GM19452 (cell line): ENCODE data around the gene PDE2A.
A peak's percentile ranks its signal among the peaks of the same experiment; 100 is the strongest.

Source experiments
- ATAC-seq: cut with Tn5 transposase; IDR thresholded peaks from one replicate; pipeline ENCODE4 v1.9.1; 2021; ENCODE audit not compliant: unreplicated experiment

PDE2A gene

DNA sequence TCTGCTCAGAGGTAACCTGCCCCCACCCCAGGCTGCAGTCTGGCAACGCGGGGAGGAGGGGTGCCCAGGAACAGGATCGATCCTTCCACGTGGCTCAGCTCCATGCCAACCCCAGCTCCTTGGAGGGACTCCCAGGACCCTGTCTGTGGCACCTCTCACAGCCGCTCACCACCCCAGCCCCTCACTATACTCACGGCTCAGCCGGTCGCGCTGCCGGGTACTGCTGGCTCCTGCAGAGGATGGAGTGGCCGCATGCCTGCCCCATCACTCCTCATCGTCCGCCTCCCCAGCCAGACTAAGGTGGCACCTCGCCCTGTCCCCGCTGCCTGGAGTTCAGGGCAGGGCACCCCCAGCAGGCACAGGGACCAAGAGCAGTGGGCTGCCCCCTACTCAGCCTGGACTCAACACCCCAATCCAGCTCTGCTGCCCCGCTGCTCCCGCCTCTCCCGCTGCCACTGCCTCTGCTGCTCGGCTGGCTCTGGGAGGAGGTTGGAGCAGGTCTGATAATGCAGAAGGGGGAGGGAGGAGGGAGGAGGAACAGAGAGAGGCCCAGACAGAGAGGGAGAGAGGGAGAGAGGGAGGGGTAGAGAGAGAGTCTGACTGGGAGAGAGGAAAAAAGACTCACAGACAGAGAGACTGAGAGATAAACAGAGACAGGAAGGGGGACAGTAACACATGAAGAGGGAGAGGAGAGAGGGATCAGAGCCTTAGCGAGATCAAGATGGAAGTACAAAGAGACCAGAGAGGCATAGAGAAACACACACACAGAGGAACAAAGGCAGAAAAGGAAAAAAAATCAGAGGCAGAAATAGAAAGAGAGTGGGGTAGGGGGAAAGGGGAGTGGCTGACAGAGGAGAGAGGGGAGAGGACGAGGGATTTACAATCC is at the start of gene PDE2A:
Gene PDE2A, minus strand, starts transcription at position 480 of the 886 bp plus-strand sequence. Its CDS starts 215 bp downstream, at position 265.
- no peak for ATAC-seq

DNA sequence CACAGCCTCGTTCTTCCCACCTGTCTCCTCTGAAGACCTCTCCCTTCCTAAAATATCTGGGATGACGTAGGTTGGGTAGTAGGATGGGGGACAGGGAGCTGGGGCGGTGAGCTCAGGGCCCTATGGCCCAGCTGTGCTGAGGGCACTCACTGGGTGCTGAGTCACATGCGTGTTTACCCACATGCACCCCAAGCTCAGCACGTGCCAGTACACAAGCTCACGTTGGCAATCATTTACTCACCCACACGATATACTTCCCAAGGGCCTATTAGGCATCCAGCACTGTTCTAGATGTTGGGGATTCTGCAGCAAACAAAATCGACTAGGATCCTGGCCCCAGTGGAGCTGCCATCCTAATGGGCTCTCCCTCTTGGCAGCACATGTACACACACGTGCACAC is 49.3 kb upstream of the PDE2A start:
- no peak for ATAC-seq

DNA sequence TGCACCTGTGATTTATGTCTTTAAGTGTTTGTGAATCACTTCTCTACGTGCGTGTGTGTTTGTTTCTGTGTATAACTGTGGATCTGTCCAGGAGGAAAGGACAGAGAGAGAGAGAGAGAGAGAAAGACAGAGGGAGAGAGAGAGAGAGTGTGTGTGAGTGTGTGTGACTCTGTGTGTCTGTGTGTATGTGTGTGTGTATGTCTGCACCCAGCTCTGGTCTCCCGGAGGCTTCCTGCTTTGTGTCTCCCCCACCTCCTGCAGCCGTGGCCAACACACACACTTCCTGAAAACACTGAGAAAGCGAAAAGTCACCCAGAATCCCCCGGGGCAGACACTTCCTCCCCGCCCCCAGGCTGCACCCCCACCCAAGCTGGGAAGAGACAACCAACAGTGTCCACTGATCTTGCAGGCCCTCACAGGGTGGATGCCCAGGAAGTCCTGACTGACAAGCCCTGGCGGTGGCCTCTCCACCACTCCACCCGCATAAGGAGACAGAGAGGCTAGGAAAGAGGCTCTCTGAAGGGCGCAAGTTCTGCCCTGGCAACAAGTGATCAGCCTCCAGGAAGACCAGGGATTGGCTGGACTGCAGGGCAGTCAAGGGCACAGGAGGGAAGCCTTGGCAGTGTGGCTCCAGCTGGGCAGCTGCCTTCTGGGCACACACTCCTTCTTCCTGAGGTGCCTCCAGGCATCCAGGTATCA is 48.0 kb upstream of the PDE2A start:
- peak; percentile 73 for ATAC-seq

DNA sequence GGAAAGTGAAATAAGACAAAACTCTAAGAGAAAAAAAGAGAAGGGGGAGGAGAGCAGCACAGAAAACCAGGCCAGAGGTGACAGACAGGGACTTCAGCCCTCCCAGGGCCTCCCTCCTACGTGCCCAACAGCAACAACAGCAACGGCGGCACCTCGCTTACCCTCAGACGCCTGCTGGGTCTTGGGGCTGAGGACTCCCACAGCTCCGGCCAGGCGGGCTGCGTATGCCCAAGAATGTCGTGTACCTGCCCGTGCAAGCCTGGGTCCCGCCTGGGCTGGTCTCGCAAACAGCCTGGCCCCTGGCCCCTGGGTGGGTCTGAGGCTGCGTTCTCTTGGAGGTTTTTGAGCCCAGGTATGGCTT is 47.4 kb upstream of the PDE2A start:
- no peak for ATAC-seq

DNA sequence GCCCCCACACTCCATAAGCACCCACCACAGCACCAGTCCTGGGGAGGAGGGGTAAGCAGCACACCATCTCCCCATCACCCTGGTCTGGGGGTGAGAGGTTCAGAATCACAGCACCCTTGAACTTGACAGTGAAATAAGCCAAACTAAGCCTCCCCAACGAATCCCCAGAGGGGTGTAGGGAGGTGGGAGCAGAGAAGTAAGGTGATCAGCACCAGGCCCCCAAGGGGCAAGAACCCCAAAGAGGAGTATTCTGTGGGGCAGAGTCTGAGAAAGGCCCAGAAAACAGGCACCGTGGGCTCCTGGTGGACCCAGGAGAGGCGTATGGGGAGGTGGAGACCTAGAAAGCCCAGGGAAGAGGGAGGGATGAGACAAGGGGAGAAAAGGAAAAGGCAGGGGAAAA is 47.1 kb upstream of the PDE2A start:
- ATAC-seq, result no peak

DNA sequence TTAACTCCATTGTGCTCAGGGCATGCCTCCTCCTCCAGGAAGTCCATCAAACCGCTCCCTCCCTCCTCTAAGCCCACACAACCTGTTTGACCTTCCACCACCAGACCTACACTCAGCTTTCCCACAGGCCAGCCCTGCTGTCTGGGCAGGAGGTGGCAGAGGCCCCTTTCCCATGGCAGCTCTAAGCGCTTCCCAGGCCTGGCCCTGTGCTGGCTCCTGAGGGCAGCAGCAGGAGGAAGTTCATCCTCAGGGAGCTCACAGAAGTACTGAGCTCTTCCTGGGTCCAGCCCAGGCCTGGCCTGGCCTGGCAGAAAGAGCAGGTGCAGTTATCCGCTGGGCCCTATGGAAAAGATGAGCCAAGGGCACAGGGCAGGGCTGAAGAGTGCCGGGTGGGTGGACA is 46.6 kb upstream of the PDE2A start:
- ATAC-seq, result no peak

DNA sequence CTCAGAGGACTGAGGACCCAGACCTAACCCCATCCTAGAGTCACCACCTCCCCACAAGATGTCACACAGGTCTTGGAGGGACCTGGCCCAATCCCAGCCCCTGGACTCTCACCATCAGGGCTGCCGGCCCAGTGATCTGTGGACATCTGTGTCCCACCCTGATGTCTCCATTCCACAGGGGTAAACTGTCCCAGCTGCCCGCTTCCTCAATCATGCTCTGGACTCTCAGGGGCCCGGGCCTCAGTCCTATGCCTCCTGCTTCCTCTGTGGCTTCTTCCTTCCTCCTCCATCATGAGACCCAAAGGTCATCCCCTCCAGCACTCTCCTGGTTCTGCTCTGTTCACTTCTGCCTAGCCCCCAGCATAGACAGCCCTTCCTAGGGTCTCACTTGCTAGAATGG is 45.8 kb upstream of the PDE2A start:
- no peak for ATAC-seq

DNA sequence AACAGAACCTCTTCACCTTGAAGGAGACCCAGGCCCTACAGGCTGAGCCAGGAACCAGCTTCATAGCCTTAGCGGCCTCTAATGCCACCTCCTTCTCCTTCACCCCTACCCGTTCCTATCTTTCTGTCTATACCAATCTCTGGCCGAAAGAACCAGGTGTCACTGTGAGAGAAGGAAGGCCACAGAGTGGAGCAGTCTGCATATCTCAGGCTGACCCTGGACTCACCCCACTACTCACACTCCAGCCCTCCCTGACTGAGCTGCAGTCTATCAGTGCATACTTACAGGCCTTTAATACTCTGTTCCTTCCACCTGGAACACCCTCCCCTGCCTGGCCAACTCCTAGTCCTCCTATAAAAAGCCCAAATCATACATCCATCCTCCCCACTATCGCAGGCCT is 45.3 kb upstream of the PDE2A start:
- no peak for ATAC-seq

DNA sequence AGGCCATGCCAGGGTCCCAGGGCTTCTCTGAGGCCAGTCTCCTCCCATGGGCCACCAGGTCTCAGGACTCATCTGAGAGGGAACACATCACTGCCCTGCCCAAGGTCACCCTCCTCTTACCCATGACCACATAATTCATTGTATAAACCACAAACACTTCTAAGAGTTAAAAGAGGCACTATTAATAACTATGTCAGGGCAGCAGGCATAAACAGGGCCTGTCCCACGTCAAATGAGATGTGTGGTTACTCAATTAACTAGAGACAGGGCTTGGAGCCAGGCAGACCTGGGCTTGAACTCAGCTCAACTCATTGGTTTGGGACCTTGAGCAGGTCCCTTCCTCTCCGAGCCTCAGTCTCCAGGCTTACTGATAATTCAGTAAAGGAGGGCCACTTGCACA is 44.9 kb upstream of the PDE2A start:
- ATAC-seq, result no peak

DNA sequence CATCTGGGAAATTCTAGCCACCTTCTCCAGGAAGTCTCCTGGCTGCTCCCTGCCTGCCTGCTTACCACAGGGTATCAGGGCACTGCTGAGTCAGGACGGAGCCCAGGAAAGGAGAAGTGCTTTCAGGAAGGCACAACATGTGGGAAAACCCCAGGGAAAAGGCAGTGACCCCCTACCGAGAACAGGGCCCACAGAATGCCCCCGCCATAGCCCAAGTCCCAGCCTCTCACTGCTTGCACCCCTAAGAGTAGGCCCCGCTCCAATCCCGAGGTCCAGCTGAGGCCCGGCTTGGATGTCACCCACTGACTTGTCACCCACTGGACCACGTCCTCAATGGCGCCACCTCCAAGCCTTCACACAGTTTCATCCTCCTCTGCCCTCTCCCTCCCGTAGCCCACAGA is 43.9 kb upstream of the PDE2A start:
- ATAC-seq, result no peak

DNA sequence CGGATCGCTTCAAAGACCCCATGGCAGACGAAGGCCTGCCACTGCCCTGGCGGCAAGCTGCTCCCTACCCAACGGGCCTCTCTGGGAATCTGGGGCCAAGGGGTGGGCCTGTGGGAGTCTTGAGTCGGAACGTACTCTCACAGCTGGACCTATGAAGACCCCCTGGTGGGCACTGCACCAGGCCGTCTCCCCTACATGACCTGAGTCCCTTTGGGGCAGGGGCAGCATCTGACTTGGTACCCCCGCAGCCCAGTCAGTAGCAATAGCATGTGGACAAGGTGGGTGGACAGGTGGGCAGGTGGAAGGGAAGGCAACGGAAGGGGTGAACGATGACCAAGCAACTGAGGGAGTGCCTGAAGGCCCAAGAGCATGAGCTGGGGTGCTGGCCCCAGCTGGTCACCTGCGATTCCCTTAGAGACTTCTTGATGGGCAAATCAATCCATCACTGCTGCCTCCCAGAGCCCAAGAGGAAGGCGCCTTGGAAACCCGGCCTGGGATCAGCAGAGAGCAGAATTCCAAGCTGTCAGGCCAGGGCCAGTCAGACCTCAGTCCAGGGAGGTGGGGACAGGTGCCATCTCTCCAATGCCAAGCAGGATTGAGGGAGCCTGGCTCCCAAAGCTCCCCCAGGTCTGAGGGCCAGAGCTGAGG is 42.7 kb upstream of the PDE2A start:
- no peak for ATAC-seq

DNA sequence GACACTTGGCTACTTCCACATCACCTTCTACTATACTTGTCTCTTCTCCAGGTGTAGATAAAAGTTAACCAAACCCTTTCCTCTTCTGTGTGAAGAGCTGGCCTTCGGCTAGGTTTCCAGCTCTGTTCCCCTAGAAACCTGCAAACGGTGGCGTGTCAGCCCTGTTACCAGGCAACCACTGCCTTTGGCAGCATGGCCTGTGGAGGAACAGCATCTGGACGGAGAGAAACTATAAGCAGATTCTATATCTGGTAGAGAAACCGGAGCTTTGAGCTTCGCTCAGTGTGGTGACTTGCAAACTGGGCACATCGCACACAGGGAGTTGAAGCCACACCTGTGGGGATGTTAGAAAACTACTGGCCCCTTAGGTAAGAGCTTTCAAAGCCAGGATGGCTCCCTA is 42.1 kb upstream of the PDE2A start:
- ATAC-seq, result no peak

DNA sequence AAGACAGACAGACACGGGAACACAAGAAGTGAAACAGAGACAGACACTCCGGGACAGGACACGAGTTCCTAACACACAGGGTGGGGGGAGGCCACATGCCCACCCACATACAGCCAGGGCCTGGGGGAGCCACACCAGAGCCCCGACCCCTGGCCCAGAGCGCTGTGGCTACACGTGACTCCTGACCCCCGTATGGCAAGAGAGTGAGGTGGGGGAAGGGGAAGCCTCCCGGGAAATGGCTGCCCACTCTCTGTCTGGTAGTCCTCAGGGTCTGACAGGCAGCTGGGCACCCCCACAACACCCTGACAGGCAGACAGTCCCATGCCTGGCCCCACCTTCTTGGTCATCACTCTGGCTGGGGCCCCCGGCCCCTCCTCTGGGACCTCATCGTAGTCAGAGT is 38.6 kb upstream of the PDE2A start:
- ATAC-seq, result no peak

DNA sequence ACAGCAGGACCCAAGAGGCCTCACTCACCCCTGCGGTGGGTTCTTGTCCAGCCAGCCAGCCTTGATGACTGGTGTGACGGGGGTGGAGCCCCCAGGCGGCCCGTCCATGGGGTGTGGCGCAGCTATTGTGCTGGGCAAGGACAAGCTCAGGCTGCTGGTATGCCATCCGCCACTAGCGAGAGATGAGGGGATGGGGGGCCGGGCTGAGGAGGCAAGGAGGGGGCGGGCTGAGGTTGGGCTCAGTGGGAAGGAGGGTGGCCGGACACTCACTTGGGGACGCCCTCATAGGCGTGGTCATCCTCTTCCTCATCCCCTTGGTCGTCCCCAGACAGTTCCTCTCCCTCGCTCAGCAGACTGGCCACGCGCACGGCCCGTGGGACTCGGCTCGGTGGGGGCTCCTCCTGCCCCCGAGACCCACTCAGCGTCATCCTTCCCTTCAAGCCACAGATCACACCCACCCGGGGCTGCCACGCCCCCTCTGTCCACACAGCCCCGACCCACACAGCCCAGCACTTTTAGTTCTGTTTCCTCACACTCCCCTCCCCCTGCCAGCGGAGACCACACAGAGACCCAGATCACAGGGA is 38.0 kb upstream of the PDE2A start:
- no peak for ATAC-seq

DNA sequence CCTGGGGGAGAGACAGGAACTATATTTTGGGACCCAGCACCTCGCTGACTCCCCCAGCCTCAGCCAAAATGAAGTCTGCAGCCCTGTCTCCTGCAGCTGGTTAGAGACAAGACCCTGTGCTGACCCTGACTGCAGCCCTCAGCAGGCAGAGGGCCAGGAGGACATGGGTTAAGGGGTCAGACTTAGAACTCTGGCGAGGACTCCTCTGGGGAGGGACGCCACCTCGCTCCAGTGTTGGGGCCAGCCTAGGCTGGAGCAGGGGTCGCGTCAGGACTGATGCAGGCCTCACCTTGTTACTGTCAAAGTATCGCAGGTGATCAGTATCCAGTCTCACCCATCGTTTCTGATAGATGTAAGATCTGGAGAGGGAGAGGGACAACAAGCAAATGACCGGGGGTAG is 36.9 kb upstream of the PDE2A start:
- ATAC-seq, result no peak

DNA sequence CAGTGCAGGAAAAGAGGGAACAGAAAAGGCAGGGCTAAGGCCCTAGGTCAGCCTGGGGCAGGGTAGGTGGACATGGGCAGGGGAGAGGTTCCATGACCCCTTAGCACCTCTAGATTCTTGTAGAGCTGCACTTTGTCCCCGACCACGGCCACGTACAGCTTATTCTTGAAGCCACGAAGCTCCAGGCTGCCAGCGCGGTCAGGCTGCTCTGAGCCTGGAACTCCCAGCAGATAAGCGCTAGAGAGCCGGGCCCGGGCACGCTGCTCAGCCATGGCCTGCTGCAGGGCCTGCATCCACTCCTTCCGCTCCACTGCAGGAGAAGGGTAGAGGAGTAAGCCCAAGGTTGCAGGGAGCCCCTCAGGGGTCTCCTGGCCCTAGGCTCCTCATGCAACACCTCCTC is 36.1 kb upstream of the PDE2A start:
- no peak for ATAC-seq

DNA sequence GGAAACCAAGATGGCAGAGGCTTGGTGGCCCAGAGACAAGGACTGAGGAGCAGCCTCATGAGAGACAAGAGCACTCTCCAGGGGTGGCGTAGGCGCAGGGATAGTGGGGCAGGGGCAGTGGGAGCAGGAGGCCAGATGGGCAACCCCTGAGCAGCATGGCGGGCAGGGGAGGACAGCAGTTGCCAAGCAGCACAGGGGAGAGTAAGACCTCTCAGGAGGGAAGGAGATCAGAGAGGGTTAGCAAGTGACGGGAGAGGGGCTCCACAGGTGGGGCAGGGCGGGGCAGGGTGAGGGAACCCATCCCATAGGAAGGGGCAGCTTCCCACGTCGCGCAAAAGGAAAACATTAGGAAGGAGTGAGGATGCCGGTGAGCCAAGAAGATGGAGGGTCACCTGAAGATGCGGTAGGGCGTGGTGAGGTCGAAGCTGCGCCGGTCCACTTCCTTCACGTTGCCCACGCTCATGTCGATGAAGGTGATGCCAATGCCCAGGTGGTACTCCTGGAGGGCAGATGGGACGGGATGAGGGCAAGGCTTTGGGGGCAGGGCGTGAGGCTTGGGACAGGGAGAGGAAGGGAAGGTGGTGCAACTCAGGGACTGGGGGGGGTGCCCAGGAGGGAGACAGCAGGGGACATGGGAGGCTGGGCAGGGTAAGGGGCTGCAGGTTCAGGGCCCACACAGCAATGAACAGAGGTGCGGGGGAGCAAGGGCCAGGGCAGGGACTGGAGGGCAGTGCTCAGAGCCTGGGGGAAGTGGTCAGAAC is 35.4 kb upstream of the PDE2A start:
- ATAC-seq, result no peak

DNA sequence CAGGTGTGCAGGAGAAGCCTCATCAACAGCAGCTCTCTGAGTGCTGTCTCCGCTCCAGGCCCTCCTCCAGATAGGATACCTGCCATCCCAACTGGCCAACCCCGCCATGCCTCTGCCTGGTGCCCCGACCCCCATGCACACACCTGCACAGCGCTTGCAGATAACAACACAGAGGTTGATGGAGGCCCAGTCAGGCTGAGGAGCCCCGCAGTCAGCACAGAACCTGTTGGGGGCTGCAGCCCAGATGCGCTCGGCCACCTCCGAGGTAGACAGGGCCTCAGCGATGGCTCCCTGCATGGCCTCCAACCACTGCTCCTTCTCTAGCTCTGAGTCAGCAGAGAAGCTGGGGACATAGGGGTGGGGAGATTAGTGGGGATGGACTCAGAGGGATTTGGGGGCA is 32.8 kb upstream of the PDE2A start:
- ATAC-seq, result no peak

DNA sequence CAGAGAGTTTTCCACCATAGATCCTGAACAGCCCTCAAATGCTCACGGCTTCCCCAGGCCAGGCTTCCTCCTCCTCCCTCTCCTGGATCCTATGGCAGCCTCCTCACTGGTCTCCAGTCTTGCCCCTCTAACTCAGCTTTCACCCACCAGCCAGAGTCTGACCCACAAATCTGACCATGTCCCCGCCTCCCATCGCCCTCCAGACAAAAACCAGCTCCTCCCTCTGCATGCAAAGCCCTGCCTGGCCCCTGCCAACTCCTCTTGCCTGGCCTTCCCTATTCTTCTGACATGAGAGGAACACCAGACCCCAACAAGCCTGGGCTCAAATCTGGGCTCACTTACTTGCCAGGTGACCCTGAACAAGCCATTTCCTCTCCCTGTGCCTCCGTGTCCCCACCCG is 32.4 kb upstream of the PDE2A start:
- ATAC-seq, result no peak

DNA sequence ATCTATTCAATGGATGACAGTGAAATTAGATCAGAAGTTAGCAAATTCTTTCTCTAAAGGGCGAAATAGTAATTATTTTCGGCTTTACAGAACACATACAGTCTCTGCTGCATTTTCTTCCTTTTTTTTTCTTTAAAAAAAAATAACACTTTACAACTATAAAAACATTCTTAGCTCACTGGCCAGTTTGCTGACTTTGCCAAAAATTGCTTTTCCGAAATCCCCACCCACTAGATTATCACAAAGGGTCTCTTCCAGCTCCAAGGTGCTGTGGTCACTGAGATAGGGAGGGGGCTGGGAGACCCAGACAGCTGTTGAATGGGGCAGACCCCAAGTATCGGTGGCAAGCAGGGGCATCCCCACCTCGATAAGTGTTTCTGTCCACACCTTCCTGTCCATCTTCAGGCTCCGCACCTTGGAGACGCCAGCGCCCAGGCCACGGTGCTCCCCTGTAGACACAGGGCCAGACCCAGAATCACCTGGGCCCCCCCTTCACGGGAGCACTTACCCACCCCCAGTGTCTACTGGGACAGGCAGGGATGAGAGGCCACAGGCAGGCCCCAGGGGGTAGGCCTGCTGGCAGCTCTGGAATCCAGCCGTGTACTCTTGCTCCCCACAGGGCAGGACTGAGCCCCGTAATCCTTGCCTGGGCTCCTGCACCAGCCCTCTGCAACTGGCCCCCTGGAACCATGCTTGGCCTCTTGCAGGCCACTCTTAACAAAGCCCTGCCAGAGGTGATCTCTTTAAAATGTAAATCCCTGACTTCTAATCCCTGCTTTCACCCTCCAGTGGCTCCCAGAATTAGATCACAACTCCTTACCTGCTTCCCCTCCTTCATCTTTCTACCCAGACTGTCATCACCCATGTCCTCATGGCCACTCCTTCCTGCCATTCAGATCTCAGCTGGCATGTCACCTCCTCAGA is 31.5 kb upstream of the PDE2A start:
- no peak for ATAC-seq
